HG03097 (cell line): ENCODE measurements around the gene KIF5C.

Experiments
- ATAC-seq: cut with Tn5 transposase; IDR thresholded peaks from one replicate; pipeline ENCODE4 v1.9.1; 2021; ENCODE audit not compliant: unreplicated experiment, low FRiP score

KIF5C gene

GRCh38 chr2:149036507-149037293 lies 161.7 kb downstream of the KIF5C start:
- no peak for ATAC-seq

DNA sequence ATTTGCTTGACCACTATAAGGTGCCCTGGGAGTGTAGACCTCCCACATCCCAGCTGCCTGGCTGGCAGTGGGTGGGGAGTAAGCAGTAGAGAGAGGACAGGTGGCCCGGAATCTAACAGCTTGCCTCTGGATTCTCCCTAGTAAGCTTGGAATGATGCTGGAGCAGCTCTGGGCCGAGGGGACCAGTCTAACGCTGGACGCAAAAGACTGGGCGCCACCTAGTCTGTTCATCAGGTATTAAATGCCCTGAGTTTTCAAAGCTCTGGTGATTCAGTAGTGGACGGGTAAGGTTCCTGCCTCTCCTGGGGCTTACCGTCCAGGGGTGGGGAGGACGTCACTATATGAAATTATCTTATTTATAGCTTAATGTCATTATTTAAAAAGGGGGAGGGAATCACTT lies 162.8 kb downstream of the KIF5C start:
- no peak for ATAC-seq

- ATAC-seq, result no peak
Observed at GRCh38 chr2:149038442-149039212, 163.6 kb downstream of the KIF5C start, which contains the start of gene LYPD6B. Gene LYPD6B (plus strand): TSS chr2:149038699. CDS start chr2:149130949, 92,250 bp downstream.

DNA sequence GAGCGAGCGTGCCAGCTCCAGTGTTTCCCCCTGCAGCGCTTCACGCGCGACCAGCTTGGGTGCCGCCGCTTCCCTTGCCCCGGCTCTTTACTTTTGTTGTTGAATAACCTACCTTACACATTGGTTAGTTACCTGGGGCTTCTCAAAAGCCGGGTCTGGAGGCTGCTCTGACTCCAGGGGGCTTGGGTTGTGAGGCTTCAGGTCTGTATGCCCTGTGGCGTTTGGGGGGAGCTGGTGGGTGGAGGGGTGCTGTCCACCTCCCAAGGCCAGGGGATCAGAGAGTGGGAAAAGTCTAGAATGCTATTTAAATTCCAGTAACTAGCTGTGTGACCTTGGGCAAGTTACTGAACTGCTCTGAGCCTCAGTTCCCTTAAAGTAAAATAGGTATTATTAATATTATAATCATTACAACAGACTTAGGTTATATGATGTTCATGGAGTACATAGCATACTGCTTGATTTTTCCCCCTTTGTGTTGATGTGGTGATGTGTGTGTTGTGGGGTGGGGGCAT lies 164.2 kb downstream of the KIF5C start:
- no peak for ATAC-seq

DNA sequence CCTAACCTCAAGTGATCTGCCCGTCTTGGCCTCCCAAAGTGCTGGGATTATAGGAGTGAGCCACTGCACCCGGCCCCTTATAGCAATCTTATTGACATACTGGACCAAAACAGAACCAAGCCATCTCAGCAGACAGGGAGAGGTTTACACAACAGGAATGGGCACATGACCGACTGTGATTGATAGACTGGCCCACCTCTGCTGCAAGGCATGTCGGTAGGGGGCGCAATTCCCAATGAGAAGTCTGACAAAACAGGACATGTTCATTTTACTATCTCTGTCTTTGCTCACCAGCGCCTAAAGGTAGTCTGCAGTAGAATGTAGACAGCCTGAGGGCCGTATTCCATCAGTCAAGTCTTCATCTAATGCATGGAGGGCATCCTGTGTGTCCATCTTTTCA lies 165.4 kb downstream of the KIF5C start:
- no peak for ATAC-seq

DNA sequence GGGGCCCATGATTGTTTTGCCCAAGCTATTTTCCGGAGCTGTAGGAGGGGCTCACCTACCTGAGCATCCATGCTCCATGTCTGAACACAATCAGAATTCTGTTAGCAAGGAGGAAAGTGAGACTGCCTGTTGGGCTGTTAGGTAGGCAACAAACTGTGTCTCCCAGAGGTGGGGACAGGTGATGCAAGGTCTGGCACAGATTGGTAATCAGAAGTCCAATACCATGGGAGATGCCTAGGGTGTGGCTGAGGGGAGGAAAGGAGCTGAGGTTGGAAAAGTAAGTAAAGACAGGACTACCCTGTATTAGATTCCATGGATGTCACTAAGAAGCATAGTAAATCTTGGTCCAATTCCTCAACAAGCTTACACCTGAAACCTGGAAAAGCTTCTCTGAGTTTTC lies 166.5 kb downstream of the KIF5C start:
- ATAC-seq, result no peak

DNA sequence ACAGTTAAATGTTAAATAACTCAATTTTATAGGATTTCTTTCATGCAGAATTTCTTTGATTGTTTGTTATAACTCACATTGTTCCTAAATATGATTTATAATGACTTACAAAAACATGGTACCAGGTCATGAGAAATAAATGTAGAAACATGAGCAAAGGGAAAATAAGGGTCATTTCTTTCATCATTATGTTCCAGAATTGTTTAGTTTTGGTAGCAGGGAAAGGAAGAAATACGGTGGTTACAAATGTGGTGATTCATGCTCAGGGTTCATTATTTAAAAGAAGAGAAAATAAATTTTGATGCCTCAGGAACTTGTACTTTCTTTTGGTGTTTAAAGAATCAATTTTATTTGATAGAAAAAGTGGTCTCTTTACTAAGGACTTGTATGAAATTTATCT lies 167.9 kb downstream of the KIF5C start:
- no peak for ATAC-seq

- ATAC-seq, result no peak
Observed at GRCh38 chr2:149044500-149044899, 169.5 kb downstream of the KIF5C start.

DNA sequence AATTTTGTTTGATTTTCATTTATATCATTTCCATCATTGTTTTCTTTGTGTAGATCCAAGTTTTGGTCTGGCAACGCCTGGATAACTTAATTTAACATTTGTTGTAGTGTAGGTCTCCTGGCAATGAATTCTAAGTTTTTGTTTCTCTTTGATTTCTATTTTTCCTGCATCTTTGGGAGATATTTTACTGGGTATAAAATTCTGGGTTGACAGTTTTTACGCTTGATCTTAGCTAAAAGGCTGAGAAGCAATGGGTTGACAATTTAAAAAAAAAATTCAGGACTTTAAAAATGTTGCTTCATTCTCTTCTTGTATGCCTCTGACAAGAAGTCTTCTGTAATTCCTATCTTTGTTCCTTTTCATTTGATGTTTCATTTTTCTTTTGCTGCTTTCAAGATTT lies 172.1 kb downstream of the KIF5C start:
- no peak for ATAC-seq

GRCh38 chr2:149049142-149049541 lies 174.1 kb downstream of the KIF5C start:
- no peak for ATAC-seq

GRCh38 chr2:149050188-149050587 lies 175.2 kb downstream of the KIF5C start:
- ATAC-seq, result no peak

- no peak for ATAC-seq
Observed at GRCh38 chr2:149055751-149056150, 180.7 kb downstream of the KIF5C start.

DNA sequence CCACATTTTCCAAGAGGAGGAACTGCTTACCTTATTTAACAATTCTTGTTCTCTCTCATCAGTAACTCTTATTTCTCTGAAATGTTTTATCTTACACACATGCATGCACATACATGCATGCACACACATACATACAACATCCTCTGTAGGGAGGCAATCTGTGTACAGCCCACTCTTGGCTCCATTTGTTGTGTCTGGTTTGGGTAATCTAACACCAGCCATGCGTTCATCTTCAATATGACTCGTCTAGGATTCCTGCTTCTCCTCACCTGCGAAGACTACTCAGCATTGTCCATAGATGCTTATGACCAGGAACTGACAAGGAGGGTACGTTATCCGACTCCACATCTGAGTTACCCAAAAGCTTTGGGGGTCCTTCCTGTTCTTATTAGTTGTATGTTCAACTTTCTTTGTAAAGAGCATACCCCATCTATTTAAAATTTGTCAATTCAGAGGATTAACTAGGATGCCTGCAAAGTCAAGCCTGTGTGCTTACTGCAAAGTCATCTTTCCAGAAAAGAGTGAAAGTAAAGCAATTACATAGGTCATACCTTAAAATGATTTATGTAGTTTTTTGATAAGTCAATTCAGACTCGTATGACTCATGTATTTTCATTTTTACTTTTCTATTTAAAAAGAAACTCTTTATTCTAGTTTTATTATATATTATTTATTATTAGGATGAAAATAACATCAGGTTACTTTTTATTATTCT lies 181.7 kb downstream of the KIF5C start:
- ATAC-seq, result no peak

- ATAC-seq, result no peak
Observed at GRCh38 chr2:149057401-149057800, 182.4 kb downstream of the KIF5C start.

DNA sequence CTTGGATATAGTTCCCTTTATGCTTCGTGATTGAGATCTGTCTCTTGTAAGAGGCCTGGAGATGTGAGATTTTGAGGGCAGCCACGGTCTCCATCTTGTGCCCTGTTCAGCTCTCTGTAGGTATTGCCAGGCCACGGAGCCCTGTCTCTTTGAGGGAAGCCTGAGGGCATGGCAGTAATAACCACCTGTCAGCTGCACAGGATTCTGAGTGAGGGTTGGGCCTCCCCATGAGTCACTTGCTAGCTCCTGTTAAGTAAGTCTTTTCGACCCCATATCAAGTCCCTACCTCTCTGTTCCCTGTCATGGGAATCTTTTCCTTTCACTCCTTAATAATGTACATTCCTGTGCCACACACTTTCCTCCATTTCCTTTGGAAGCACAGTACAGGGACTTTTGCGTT lies 183.9 kb downstream of the KIF5C start:
- no peak for ATAC-seq

- no peak for ATAC-seq
Observed at GRCh38 chr2:149059822-149060221, 184.8 kb downstream of the KIF5C start.

- no peak for ATAC-seq
Observed at GRCh38 chr2:149061133-149061745, 186.2 kb downstream of the KIF5C start.

- no peak for ATAC-seq
Observed at GRCh38 chr2:149062531-149062930, 187.5 kb downstream of the KIF5C start.

GRCh38 chr2:149063177-149063576 lies 188.2 kb downstream of the KIF5C start:
- ATAC-seq, result no peak

DNA sequence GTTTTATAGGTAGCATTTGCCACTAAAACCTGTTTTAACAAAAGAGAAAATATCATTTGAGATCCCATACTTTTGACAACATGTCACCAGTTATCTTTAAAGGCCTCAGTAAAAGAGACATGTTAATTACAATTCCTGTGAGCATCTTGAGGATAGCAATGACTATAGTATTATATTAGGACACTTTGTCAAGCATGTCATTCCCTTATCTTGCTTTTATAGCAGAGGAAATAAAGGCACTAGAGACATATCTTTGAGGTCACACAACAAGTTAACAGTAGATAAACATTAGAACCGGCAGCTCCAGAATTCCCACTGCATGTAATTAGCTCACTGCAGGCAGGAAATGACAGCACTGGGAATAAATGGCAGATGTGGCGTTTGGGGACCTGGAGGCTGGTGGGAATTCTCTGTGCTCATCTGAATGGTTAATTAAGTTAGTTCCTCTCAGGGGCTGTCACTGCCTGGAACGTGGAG lies 189.4 kb downstream of the KIF5C start:
- no peak for ATAC-seq
